Body of pancreas (tissue), 4 donors: ENCODE data around the gene GLIS1.

Source experiments
- CTCF ChIP-seq, 7 experiments: fragments of 450-650 bp in 4 of 7; fragments of 200-600 bp in 3 of 7; sonication (generic) in 3 of 7; IDR thresholded peaks; one replicate each; pipeline ENCODE4 v1.5.1; 2016 to 2019; ENCODE audit warnings: antibody characterized with exemption in 7 of 7
- POLR2A ChIP-seq, 3 donors: fragments of 450-650 bp; IDR thresholded peaks; one replicate each; pipeline ENCODE4 v1.6.1; 2016; ENCODE audit warnings: antibody characterized with exemption in 3 of 3, mild to moderate bottlenecking in 2 of 3

DNA sequence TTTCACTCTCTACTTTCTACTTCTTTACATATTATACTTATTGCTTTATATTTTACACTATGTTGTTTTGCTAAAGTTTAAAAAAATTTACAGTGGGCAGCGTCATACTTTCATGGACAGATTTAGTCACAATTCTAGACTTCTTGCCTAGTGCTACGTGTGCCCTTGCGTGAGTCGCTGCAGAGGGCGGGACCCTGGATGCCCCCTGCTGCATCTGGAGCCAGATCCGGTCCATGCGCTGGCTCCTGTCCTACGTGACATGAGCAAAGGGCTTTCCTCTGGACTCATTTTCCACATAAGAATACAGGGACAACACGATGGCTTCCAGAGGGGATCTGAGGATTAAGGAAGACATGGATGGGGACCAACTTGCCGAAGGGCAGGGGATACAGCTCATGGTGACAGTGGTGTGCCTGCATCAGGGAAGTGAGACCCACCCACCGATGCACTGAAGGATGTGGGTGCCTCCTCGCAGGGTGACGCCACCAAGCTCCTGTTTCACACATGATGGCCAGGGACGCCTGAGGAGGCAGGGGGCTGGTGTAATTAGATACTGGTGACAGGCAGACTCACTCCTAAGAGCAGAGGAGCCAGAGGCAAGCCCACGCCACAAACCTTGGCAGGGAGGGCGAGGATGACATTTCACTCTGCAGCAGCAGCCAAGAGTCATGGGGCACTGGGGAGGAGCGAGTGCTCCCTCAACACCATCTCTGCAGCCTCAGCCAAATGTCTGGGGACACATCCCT, 193.1 kb downstream of the GLIS1 start:
- TF ChIP-seq CTCF (IDR thresholded peaks at IDR 0.05) (no peak), POLR2A (IDR thresholded peaks at IDR 0.05) (no peak)
